Fibroblast of lung (primary cell): Measurements from ENCODE around the gene PTER.

Experiments
- CTCF ChIP-seq, 2 donors: IDR thresholded peaks in 1 of 2; conservative IDR thresholded peaks in 1 of 2; 1 replicate in 1 of 2; 2 replicates in 1 of 2; pipeline ENCODE4 v1.5.1; 2011 to 2012; ENCODE audit warnings: low read length in 2 of 2, control low read depth in 1 of 2, inconsistent platforms in 1 of 2, low read depth in 1 of 2, mild to moderate bottlenecking in 1 of 2
- EZH2 ChIP-seq: IDR thresholded peaks from 2 replicates; pipeline ENCODE4 v1.5.1; 2012; ENCODE audit warnings: low read length, control low read depth, mild to moderate bottlenecking; ENCODE audit errors: missing control alignments

GRCh38 chr10:16509996-16510395 lies 73.2 kb downstream of the PTER start:
- no peak for TF ChIP-seq CTCF (conservative IDR thresholded peaks at IDR 0.05 in 1 of 2, IDR thresholded peaks at IDR 0.05 in 1 of 2; ENCODE audit: low read depth in 1 of 2, low read length in 2 of 2)
- TF ChIP-seq EZH2, result no peak
